K562 (cell line): ENCODE data around the gene LRRC4B. TPM values are rescaled to one million over a fixed set of nuclear protein-coding genes. Genes with fewer than 3 reads are reported as not detected.

Experiments
- ARID2 ChIP-seq: fragments of 450-650 bp; IDR thresholded peaks from 2 replicates; pipeline ENCODE4 v1.6.1; 2017; ENCODE audit warnings: antibody characterized with exemption, mild to moderate bottlenecking
- CEBPG ChIP-seq, 3 experiments: fragments of 200-800 bp in 1 of 3; sonication (Bioruptor generic) in 1 of 3; sonication (generic) in 1 of 3; formaldehyde crosslinking in 1 of 3; IDR thresholded peaks in 2 of 3; conservative IDR thresholded peaks in 1 of 3; 2 replicates each; pipeline versions ENCODE4 v1.6.1 to v1.8.0; 2016 to 2022; ENCODE audit warnings: missing compliant biosample characterization in 2 of 3, missing genetic modification characterization in 2 of 3, mild to moderate bottlenecking in 1 of 3, missing genetic modification reagents in 1 of 3
- JUND ChIP-seq, 2 experiments: IDR thresholded peaks; 2 replicates in 1 of 2; 3 replicates in 1 of 2; pipeline ENCODE4 v1.6.1; 2011; ENCODE audit warnings: borderline replicate concordance in 2 of 2, low read depth in 2 of 2, low read length in 2 of 2, improper control_type of control experiment in 1 of 2, missing biosample characterization in 1 of 2, missing genetic modification characterization in 1 of 2, missing genetic modification reagents in 1 of 2
- MAFG ChIP-seq: fragments of 450-650 bp; conservative IDR thresholded peaks from 2 replicates; pipeline ENCODE4 v1.6.1; 2016; ENCODE audit warnings: missing genetic modification characterization, missing compliant biosample characterization
- MYNN ChIP-seq, 2 experiments: sonication (generic); formaldehyde crosslinking in 1 of 2; IDR thresholded peaks; 2 replicates each; pipeline versions ENCODE4 v1.5.0 to v1.6.1; 2016 to 2020; ENCODE audit warnings: antibody characterized with exemption in 1 of 2, missing genetic modification reagents in 1 of 2
- NFE2 ChIP-seq: IDR thresholded peaks from 2 replicates; pipeline ENCODE4 v1.6.1; 2014; ENCODE audit warnings: antibody characterized with exemption, low read depth
- NR2C2 ChIP-seq, 2 experiments: fragments of 200-800 bp in 1 of 2; sonication (Bioruptor generic) in 1 of 2; sonication (generic) in 1 of 2; formaldehyde crosslinking in 1 of 2; IDR thresholded peaks; 2 replicates each; pipeline versions ENCODE4 v1.6.1 to v1.8.0; 2016 to 2022; ENCODE audit warnings: mild to moderate bottlenecking in 1 of 2, missing compliant biosample characterization in 1 of 2, missing genetic modification characterization in 1 of 2, missing genetic modification reagents in 1 of 2
- SMARCA4 ChIP-seq: fragments of 450-650 bp; IDR thresholded peaks from 2 replicates; pipeline ENCODE4 v1.6.1; 2016
- SMARCE1 ChIP-seq: fragments of 450-650 bp; IDR thresholded peaks from 2 replicates; pipeline ENCODE4 v1.7.1; 2016; ENCODE audit warnings: mild to moderate bottlenecking
- TCFL5 ChIP-seq: fragments of 250-450 bp; sonication (Bioruptor Pico); conservative IDR thresholded peaks from 2 replicates; pipeline ENCODE4 v1.6.1; 2021; ENCODE audit warnings: mild to moderate bottlenecking, moderate library complexity, matching md5 sums
- TGIF2 ChIP-seq: sonication (generic); formaldehyde crosslinking; IDR thresholded peaks from 2 replicates; pipeline ENCODE4 v1.8.1; 2022; ENCODE audit warnings: mild to moderate bottlenecking, missing genetic modification reagents, moderate library complexity
- ZFX ChIP-seq: sonication (generic); formaldehyde crosslinking; IDR thresholded peaks from 2 replicates; pipeline ENCODE4 v1.8.0; 2022; ENCODE audit warnings: mild to moderate bottlenecking, missing genetic modification reagents, moderate library complexity
- ZNF263 ChIP-seq: sonication (generic); formaldehyde crosslinking; IDR thresholded peaks from 2 replicates; pipeline ENCODE4 v1.8.0; 2022; ENCODE audit warnings: mild to moderate bottlenecking, missing genetic modification reagents, borderline replicate concordance
- ZNF311 ChIP-seq: fragments of 250-450 bp; sonication (Bioruptor Pico); IDR thresholded peaks from 2 replicates; pipeline ENCODE4 v1.4.0; 2020; ENCODE audit warnings: mild to moderate bottlenecking, moderate library complexity
- polyA plus RNA-seq, 8 experiments: library from polyadenylated mRNA; depleted of rRNA in 4 of 8; stranded (reverse) in 5 of 8; unstranded in 3 of 8; fragments of >200 nt; fragmentation: Nextera tagmentation in 2 of 8; fragmentation: Illumina TruSeq in 1 of 8; extraction: Ambion mirVana in 2 of 8; extraction: Trizol in 1 of 8; gene quantifications; 2 replicates each; pipeline versions ENCODE4 v1.2.1 to v1.2.3, GENCODE V29; 2011 to 2014; ENCODE audit warnings: inconsistent platforms in 1 of 8, missing spikeins in 1 of 8
- total RNA-seq, 7 experiments: library from RNA; depleted of rRNA in 6 of 7; stranded (reverse); fragments of >200 nt in 6 of 7; fragmentation: Illumina TruSeq in 2 of 7; extraction: Trizol in 2 of 7; gene quantifications; 2 replicates each; pipeline versions ENCODE4 v1.2.1 to v1.2.3, GENCODE V29; 2011 to 2021; ENCODE audit warnings: low replicate concordance in 1 of 7
- TF ChIP-seq, protein P1 (sequence below), 2 experiments: fragments of 450-650 bp in 1 of 2; sonication (generic) in 1 of 2; formaldehyde crosslinking in 1 of 2; IDR thresholded peaks in 1 of 2; conservative IDR thresholded peaks in 1 of 2; 2 replicates each; pipeline versions ENCODE4 v1.6.1 to v1.8.1; 2016 to 2023; ENCODE audit warnings: mild to moderate bottlenecking in 2 of 2, moderate library complexity in 2 of 2, inconsistent platforms in 1 of 2, missing genetic modification reagents in 1 of 2
- TF ChIP-seq, protein P2 (sequence below): sonication (generic); formaldehyde crosslinking; IDR thresholded peaks from 2 replicates; pipeline ENCODE4 v1.8.0; 2023; ENCODE audit warnings: mild to moderate bottlenecking, missing genetic modification reagents
- TF ChIP-seq, protein P3 (sequence below): IDR thresholded peaks from 3 replicates; pipeline ENCODE4 v1.6.1; 2011; ENCODE audit warnings: borderline replicate concordance, mild to moderate bottlenecking, moderate library complexity; ENCODE audit not compliant: insufficient read length; ENCODE audit errors: extremely low read depth

Gene LRRC4B
- total and polyA plus RNA-seq, 9 of the 15 experiments (the other 6 are each of a cell fraction or from before 2014, with no cell fraction given): 0.18 to 9.6 (median 2.9) TPM; not detected in 2

DNA sequence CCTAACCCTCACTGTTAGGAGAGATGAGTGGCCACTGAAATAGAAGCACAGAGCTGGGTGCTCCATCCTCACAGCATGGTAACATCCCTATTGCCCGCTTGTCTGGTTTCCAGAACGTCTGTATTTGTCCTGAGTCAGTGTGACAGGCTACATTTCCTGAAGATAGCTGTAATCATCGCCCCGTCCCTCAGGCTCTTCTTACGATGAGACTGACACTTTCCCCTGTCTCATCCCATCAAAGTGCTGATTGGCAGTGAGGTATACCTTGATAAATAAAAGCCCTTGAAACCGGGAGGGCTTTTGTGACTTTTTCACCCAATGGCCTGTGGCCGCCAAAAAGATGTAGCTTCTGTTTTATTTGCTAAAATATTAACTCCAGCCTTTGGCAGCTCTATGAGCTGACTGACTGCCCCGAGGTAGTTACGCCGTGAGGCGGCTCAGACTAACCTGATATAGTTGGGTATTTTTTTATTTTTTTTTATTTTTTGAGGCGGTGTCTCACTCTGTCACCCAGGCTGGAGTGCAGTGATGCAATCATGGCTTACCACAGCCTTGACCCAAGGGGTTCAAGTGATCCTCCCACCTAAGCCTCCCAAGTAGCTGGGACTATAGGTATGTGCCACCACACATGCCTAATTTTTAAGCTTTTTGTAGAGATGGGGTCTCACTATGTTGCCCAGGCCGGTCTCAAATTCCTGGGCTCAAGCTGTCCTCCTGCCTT lies 5.7 kb upstream of the LRRC4B start (continued):
- TF ChIP-seq ZFX (CRISPR knock-in tag): no peak
- no peak for TF ChIP-seq TGIF2
- 0 out of 2 replicates have a peak, but pooled peaks have one; percentile 20 for TF ChIP-seq SMARCA4
- peak; percentile 71 for TF ChIP-seq MAFG
- TF ChIP-seq, protein P1, sequence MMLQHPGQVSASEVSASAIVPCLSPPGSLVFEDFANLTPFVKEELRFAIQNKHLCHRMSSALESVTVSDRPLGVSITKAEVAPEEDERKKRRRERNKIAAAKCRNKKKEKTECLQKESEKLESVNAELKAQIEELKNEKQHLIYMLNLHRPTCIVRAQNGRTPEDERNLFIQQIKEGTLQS (IDR thresholded peaks at IDR 0.05): peak; percentile 81
- TF ChIP-seq, protein P1 (CRISPR knock-in tag; conservative IDR thresholded peaks at IDR 0.05): no peak
- no peak for TF ChIP-seq TCFL5
- TF ChIP-seq ZNF263 (CRISPR knock-in tag): 0 out of 2 replicates have a peak, but pooled peaks have one; percentile 15
- no peak for TF ChIP-seq SMARCE1
- no peak for TF ChIP-seq ZNF311
- TF ChIP-seq CEBPG (CRISPR knock-in tag; IDR thresholded peaks at IDR 0.05): peak; percentile 75
- TF ChIP-seq CEBPG (tag; conservative IDR thresholded peaks at IDR 0.05 in 1 of 2, IDR thresholded peaks at IDR 0.05 in 1 of 2): peak; percentile 66 to 80
- TF ChIP-seq, protein P2, sequence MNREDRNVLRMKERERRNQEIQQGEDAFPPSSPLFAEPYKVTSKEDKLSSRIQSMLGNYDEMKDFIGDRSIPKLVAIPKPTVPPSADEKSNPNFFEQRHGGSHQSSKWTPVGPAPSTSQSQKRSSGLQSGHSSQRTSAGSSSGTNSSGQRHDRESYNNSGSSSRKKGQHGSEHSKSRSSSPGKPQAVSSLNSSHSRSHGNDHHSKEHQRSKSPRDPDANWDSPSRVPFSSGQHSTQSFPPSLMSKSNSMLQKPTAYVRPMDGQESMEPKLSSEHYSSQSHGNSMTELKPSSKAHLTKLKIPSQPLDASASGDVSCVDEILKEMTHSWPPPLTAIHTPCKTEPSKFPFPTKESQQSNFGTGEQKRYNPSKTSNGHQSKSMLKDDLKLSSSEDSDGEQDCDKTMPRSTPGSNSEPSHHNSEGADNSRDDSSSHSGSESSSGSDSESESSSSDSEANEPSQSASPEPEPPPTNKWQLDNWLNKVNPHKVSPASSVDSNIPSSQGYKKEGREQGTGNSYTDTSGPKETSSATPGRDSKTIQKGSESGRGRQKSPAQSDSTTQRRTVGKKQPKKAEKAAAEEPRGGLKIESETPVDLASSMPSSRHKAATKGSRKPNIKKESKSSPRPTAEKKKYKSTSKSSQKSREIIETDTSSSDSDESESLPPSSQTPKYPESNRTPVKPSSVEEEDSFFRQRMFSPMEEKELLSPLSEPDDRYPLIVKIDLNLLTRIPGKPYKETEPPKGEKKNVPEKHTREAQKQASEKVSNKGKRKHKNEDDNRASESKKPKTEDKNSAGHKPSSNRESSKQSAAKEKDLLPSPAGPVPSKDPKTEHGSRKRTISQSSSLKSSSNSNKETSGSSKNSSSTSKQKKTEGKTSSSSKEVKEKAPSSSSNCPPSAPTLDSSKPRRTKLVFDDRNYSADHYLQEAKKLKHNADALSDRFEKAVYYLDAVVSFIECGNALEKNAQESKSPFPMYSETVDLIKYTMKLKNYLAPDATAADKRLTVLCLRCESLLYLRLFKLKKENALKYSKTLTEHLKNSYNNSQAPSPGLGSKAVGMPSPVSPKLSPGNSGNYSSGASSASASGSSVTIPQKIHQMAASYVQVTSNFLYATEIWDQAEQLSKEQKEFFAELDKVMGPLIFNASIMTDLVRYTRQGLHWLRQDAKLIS (CRISPR knock-in tag): no peak
- TF ChIP-seq NFE2: peak; percentile 40; the same call in 1 of the 2 replicates
- TF ChIP-seq, protein P3, sequence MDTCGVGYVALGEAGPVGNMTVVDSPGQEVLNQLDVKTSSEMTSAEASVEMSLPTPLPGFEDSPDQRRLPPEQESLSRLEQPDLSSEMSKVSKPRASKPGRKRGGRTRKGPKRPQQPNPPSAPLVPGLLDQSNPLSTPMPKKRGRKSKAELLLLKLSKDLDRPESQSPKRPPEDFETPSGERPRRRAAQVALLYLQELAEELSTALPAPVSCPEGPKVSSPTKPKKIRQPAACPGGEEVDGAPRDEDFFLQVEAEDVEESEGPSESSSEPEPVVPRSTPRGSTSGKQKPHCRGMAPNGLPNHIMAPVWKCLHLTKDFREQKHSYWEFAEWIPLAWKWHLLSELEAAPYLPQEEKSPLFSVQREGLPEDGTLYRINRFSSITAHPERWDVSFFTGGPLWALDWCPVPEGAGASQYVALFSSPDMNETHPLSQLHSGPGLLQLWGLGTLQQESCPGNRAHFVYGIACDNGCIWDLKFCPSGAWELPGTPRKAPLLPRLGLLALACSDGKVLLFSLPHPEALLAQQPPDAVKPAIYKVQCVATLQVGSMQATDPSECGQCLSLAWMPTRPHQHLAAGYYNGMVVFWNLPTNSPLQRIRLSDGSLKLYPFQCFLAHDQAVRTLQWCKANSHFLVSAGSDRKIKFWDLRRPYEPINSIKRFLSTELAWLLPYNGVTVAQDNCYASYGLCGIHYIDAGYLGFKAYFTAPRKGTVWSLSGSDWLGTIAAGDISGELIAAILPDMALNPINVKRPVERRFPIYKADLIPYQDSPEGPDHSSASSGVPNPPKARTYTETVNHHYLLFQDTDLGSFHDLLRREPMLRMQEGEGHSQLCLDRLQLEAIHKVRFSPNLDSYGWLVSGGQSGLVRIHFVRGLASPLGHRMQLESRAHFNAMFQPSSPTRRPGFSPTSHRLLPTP: no peak
- TF ChIP-seq NR2C2 (CRISPR knock-in tag; IDR thresholded peaks at IDR 0.05): no peak
- peak; percentile 10; the same call in 1 of the 2 replicates for TF ChIP-seq NR2C2 (tag; IDR thresholded peaks at IDR 0.05)
- TF ChIP-seq MYNN (IDR thresholded peaks at IDR 0.05): peak; percentile 85; the same call in 1 of the 2 replicates
- no peak for TF ChIP-seq MYNN (CRISPR knock-in tag; IDR thresholded peaks at IDR 0.05)
- TF ChIP-seq ARID2: no peak
- 0 out of 2 replicates have a peak, but pooled peaks have one; percentile 3 for TF ChIP-seq JUND (IDR thresholded peaks at IDR 0.05; ENCODE audit: borderline replicate concordance, low read depth, low read length)
- TF ChIP-seq JUND (tag; IDR thresholded peaks at IDR 0.05; ENCODE audit: borderline replicate concordance, low read depth, low read length): no peak
